Measurements from ENCODE around the gene MAP2.

Gene MAP2

GRCh38 chr2:209424199-209424701 is 403 bp downstream of the MAP2 start:
- no peak for DNase-seq (ENCODE audit: low spot score)

- no peak for DNase-seq (ENCODE audit: low spot score)
Observed at GRCh38 chr2:209424781-209425470, 1.1 kb downstream of the MAP2 start.

GRCh38 chr2:209425471-209426071 is 1.7 kb downstream of the MAP2 start:
- DNase-seq (ENCODE audit: low spot score) = peak; percentile 24

GRCh38 chr2:209426432-209426831 is 2.6 kb downstream of the MAP2 start:
- peak; percentile 30 for DNase-seq (ENCODE audit: low spot score)

GRCh38 chr2:209431701-209432100 is 7.9 kb downstream of the MAP2 start:
- peak; percentile 19 for DNase-seq (ENCODE audit: low spot score)

GRCh38 chr2:209441541-209441940 is 17.7 kb downstream of the MAP2 start:
- DNase-seq (ENCODE audit: low spot score) = no peak

- DNase-seq (ENCODE audit: low spot score) = no peak
Observed at GRCh38 chr2:209442939-209443338, 19.1 kb downstream of the MAP2 start.

GRCh38 chr2:209445485-209445884 is 21.6 kb downstream of the MAP2 start:
- no peak for DNase-seq (ENCODE audit: low spot score)

GRCh38 chr2:209451209-209451834 is 27.5 kb downstream of the MAP2 start:
- no peak for DNase-seq (ENCODE audit: low spot score)

- no peak for DNase-seq (ENCODE audit: low spot score)
Observed at GRCh38 chr2:209456489-209456888, 32.6 kb downstream of the MAP2 start.

GRCh38 chr2:209458008-209458979 is 34.4 kb downstream of the MAP2 start:
- DNase-seq (ENCODE audit: low spot score) = no peak

GRCh38 chr2:209459359-209459758 is 35.5 kb downstream of the MAP2 start:
- DNase-seq (ENCODE audit: low spot score) = no peak

- DNase-seq (ENCODE audit: low spot score) = no peak
Observed at GRCh38 chr2:209460151-209460761, 36.4 kb downstream of the MAP2 start.

- no peak for DNase-seq (ENCODE audit: low spot score)
Observed at GRCh38 chr2:209463226-209463625, 39.4 kb downstream of the MAP2 start.

- no peak for DNase-seq (ENCODE audit: low spot score)
Observed at GRCh38 chr2:209463835-209464234, 40.0 kb downstream of the MAP2 start.

- no peak for DNase-seq (ENCODE audit: low spot score)
Observed at GRCh38 chr2:209468846-209469245, 45.0 kb downstream of the MAP2 start.

- DNase-seq (ENCODE audit: low spot score) = no peak
Observed at GRCh38 chr2:209469481-209469880, 45.6 kb downstream of the MAP2 start.

- no peak for DNase-seq (ENCODE audit: low spot score)
Observed at GRCh38 chr2:209470466-209470865, 46.6 kb downstream of the MAP2 start.

- no peak for DNase-seq (ENCODE audit: low spot score)
Observed at GRCh38 chr2:209471037-209471436, 47.2 kb downstream of the MAP2 start.

GRCh38 chr2:209472112-209472832 is 48.4 kb downstream of the MAP2 start:
- peak; percentile 22 for DNase-seq (ENCODE audit: low spot score)

- no peak for DNase-seq (ENCODE audit: low spot score)
Observed at GRCh38 chr2:209472871-209473270, 49.0 kb downstream of the MAP2 start.

Data from hepatic stellate cell (primary cell).